CD4-positive, alpha-beta T cell treated with Interleukin-10 for 1 hour (primary cell): ENCODE results near the gene REELD1.
A peak's percentile ranks its signal among the peaks of the same experiment; 100 is the strongest.

Experiments used
- DNase-seq: peaks from one replicate; pipeline ENCODE4 v3.0.0-alpha.2; 2020

Gene REELD1

GRCh38 chr4:146229406-146229805 lies 15.1 kb downstream of the REELD1 start:
- no peak for DNase-seq

GRCh38 chr4:146232131-146232722 lies 17.9 kb downstream of the REELD1 start:
- DNase-seq = no peak

GRCh38 chr4:146235654-146236177 lies 21.4 kb downstream of the REELD1 start:
- DNase-seq = no peak

GRCh38 chr4:146236216-146236615 lies 21.9 kb downstream of the REELD1 start:
- DNase-seq = no peak

- no peak for DNase-seq
These were observed 22.8 kb downstream of the REELD1 start for GRCh38 chr4:146237092-146237491.

- DNase-seq = no peak
These were observed 23.8 kb downstream of the REELD1 start for GRCh38 chr4:146238107-146238506.

- peak; percentile 38 for DNase-seq
These were observed 29.0 kb downstream of the REELD1 start for GRCh38 chr4:146243141-146243882.

- no peak for DNase-seq
These were observed 29.5 kb downstream of the REELD1 start for GRCh38 chr4:146243883-146244277.

GRCh38 chr4:146244496-146244895 lies 30.2 kb downstream of the REELD1 start:
- no peak for DNase-seq

- DNase-seq = no peak
These were observed 30.9 kb downstream of the REELD1 start for GRCh38 chr4:146245246-146245645.

- DNase-seq = no peak
These were observed 31.5 kb downstream of the REELD1 start for GRCh38 chr4:146245850-146246249.

- no peak for DNase-seq
These were observed 32.0 kb downstream of the REELD1 start for GRCh38 chr4:146246381-146246780.

GRCh38 chr4:146247356-146247755 lies 33.0 kb downstream of the REELD1 start:
- no peak for DNase-seq

GRCh38 chr4:146252969-146253611 lies 38.8 kb downstream of the REELD1 start:
- DNase-seq = no peak

GRCh38 chr4:146255463-146255862 lies 41.1 kb downstream of the REELD1 start:
- no peak for DNase-seq

GRCh38 chr4:146255874-146256273 lies 41.5 kb downstream of the REELD1 start:
- no peak for DNase-seq

- no peak for DNase-seq
These were observed 42.0 kb downstream of the REELD1 start for GRCh38 chr4:146256328-146256727.

- DNase-seq = no peak
These were observed 43.2 kb downstream of the REELD1 start for GRCh38 chr4:146257511-146257910.

GRCh38 chr4:146260521-146260920 lies 46.2 kb downstream of the REELD1 start:
- no peak for DNase-seq

GRCh38 chr4:146261041-146261440 lies 46.7 kb downstream of the REELD1 start:
- no peak for DNase-seq

- no peak for DNase-seq
These were observed 49.5 kb downstream of the REELD1 start for GRCh38 chr4:146263793-146264192.

- no peak for DNase-seq
These were observed 51.7 kb downstream of the REELD1 start for GRCh38 chr4:146265950-146266490.

- DNase-seq = no peak
These were observed 53.5 kb downstream of the REELD1 start for GRCh38 chr4:146267826-146268225.

GRCh38 chr4:146269228-146269653 lies 54.9 kb downstream of the REELD1 start:
- DNase-seq = no peak
